NCI-H82 treated with DMSO at 0.1 percent for 48 hours (cell line): ENCODE measurements around the gene SFSWAP.
"Not testable (repeated sequence)": the region's sequence is repeated elsewhere in the genome, so short reads cannot be mapped to it uniquely, and the experiment has no call there.

Experiments used
- DNase-seq: peaks from one replicate; lab custom pipeline; 2025; ENCODE audit not compliant: unreplicated experiment; lab: John Stamatoyannopoulos, UW

Gene SFSWAP

DNA sequence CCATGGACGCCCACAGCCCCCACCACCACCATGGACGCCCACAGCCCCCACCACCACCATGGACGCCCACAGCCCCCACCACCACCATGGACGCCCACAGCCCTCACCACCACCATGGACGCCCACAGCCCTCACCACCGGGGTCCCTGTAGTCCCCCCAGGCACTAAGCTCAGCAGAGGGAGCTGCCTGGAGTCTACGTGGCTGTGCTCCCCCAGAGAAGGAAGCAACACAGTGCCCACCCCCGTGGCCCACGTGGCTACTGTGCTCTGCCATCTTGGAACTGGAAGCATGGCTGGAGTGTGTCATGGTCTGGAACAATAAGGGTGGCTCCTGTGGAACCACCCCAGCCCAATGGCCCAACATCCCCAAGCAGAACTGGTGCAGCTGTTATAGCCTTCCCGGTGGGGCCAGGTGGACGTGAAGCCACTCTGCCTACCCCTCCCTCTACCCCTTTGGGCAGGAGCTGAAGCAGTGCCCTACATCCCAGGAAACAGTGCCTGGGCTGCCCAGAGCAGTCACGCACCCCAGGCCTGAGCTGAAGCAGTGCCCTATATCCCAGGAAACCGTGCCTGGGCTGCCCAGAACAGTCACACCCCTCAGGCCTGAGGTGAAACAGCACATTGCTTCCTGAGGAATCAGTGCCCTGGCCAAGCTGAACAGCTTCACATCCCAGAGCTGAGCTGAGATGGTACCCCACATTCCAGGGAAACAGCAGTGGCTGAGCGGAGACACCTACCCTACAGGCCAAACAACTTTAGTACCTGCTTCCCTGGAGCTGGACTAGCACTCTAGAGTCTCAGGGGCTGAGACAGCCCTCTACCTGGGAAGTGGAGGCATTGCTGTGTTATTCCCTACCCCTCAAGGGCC lies 9.0 kb upstream of the SFSWAP start:
- no peak for DNase-seq

DNA sequence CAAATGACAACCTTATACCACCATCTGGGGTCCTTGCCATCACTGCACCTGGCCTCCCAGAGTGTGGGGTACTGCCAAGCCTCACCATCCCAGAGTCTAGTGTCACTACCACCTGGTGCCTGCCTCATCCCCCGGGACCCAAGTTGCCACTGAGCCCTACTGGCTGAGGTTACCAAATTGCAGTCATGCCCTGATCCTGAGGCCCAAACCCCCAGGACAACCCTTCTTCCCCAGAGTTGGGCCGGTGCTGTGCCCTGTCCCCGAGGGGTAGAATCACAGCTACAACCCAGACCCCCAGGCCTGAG lies 8.4 kb upstream of the SFSWAP start:
- no peak for DNase-seq

DNA sequence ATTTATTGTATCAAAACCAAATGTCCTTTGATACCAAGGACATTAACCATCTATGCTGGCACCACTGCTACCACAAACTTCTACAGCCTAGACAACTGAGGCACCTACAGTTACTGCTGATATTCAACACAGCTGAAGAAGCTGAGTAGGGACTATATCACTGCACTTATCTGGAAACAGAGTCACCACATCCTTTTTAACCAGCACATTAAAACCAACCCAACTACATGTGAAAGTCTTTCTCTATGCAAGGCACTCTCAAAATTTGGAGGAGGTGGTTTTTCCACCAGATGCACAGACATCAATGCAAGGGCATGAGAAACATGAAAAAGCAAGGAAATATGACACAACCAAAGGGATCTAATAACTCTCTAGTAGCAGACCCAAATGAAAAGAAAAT lies 7.7 kb upstream of the SFSWAP start:
- DNase-seq, result no peak

DNA sequence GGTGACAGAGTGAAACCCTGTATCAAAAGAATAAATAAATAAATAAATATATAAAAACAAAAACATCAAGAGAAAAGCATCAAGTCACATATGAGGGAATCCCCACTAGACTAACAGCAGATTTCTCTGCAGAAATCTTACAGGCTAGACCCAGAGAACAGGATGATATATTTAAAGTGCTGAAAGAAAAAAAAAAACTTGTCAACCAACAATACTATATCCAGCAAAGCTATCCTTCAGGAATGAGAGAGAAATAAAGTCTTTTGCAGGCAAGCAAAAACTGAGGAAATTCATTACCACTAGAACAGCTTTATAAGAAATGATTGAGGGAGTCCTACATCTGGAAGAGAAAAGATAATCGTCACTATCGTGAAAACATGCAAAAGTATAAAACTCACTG lies 6.4 kb upstream of the SFSWAP start:
- no peak for DNase-seq

DNA sequence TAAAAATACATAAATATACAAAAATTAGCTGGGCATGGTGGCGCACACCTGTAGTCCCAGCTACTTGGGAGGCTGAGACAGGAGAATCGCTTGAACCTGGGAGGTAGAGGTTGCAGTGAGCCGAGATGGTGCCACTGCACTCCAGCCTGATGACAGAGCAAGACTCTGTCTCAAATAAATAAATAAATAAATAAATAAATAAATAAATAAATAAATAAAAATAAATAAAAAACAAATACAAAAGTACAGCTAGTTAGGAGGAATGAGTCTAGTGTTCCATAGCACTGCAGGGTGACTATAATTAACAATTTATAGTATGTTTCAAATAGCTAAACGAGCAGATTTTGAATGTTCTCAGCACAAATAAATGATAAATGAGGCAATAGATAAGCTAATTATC lies 4.2 kb upstream of the SFSWAP start:
- DNase-seq, result not testable (repeated sequence)

DNA sequence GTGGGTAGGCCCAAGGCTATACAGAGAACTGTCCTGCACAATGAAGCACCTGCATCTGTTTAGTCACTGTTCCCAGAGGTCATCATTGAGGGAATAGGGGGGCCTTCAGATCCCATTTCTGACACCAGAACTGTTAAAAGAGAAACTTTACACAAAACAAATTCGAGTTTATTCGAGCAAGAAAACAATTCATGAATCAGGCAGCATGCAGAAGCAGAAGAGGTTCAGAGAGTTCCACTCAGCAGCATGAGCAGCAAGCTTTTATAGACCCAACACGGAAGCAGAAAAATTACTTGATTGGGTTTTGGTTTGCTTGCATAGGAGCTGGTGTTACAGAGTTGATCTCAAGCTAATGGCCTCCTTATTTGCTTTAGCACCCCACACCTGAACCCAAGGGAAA lies 1.7 kb upstream of the SFSWAP start:
- no peak for DNase-seq

DNA sequence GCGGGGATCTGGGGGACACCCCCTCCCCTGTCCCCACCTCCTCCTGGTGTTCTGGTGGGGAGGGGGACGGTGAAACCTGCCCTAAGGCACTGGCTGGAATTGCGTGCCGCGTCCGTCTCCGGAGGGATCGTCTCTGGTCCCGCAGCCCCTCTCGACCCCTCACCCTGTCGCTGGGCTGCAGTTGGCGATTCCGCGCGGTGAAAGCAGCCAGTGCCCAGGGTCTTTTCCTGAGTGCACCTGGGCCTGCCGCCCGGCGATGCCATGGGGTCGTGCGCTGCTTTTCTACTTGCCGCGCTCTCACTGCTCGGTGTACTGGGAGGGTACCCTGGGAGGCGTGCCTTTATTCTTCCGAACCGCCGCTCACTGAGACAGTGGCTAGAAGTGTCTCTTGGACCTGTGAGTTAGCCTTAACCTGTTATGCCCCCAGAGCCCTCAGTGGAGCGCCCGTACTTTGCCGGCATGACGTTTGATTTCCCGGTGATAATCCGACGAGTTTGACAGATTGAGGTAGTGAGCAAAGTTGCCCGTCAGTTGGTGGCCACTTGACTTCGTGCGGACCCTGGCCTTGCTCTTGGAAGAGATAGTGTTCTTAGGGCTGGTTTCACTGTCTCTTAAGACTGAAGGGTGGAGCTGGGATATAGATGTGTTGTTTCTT lies 788 bp downstream of the SFSWAP start:
- no peak for DNase-seq

DNA sequence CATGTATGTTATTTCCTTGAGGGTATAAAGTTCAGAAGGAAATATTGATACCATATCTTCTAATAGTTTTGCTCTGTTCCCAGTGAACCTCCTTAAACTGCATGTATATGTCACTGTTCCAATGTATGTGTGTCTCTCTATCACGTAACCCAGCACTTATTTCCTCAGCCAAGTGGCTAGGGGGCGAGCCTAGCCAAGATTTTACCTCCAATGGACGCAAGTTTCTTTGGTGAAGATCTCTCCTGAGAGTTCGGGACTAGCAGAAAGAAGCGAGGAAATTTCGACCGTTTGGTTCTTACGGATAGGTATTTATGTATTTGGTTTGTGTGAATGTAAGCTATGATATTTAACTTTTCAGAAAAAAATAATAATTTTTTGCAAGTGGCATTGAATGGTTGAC lies 2.5 kb downstream of the SFSWAP start:
- DNase-seq, result no peak

DNA sequence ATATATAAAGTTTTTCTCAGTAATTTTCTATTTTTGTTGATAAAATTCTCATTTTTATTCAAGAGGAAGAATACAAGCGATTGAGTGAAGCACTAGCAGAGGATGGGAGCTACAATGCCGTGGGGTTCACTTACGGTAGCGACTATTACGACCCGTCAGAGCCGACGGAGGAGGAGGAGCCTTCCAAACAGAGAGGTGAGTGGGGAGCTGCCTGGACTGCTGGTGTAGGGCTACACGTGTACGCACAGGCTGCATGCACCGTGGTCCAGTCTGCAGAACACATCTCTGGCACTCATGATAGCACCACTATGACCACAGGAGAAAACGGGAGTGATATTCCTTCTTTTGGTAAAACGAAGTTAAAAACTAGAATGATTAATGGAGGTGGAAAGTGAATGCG lies 3.9 kb downstream of the SFSWAP start:
- DNase-seq, result no peak

DNA sequence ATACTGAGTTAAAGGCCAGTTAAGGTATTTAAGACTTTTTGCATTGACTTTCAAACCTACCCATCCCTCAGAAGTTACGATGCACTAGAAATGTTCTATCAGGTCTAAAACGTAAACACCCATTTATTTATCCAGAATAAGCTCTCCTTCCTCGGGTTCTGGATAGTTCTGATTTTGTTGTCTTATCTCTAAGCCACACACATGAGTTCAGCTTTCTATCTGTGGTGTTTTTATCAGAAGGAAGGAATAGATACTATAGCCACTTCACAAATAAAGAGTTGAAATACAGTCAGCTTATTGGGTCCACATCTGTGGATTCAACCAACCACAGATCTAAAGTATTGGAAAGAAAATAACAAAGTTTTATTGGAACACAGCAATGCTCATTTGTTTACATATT lies 5.4 kb downstream of the SFSWAP start:
- no peak for DNase-seq

DNA sequence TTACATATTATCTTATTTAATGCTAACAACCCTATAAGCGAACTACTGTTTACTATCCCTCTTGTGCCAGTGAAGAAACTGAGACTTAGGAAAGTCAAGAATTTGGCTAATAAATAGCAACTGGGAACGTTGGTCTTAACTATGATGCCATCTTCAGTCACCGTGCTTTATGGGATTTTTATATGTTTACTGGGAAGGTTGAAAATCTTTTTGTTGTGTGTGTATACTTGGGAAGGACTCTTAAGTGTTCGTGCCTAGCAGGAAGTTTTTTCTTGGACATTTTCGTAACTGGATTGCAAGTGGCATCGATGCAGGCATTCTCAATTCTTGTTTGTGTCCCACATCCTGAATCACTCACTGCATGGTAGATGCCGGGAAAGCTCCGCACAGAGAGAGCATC lies 9.4 kb downstream of the SFSWAP start:
- DNase-seq, result no peak

DNA sequence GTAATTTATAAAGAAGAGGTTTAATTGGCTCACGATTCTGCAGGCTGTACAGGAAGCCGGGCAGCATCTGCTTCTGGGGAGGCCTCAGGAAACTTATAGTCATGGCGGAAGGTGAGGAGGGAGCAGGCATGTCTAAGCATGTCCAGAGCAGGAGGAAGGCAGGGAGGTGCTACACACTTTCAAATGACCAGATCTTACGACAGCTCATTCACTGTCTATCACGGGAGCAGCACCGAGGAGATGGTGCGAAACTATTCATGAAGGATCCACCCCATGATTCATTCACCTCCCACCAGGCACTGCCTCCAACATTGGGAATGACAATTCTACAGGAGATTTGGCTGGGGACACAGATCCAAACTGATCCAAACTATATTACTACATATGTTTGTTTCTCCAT lies 10.0 kb downstream of the SFSWAP start:
- no peak for DNase-seq

DNA sequence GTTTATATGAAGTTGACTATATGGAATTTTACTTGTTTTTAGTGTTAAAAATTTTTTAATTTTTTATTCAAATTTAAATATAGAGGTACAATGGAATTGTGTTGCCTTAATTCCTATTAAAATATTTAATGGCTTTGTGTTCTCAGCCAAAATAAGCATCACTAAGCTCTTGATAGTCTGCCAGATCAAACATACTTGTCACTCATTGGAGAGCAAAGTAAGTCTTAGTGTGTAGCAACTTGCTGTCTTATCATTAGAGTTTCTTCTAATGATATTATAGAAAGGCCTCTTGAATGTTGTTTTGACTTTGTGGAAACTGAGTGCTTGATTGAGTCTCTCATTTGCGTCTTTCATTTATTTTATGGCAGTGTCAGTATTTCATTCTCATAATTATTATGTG lies 10.7 kb downstream of the SFSWAP start:
- no peak for DNase-seq

DNA sequence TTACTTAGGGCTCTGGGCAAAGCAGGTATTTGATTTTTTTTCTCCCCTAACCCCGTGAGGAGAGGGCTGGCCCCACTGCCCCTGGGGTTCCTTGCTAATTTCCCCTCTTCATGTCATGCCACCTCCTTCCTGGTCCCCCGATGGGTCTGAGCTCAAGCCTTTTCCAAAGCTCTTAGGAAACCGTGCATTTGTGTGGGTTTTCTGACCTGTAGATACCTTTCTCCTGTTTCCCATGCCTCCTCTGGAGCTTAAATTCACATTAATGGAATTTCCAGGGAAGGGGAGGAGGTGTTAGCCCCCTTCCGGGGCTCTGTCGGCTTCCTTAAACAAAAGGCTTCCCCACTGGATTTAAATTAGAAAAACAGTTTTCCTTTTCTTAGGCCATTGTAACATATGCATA lies 12.6 kb downstream of the SFSWAP start:
- no peak for DNase-seq

DNA sequence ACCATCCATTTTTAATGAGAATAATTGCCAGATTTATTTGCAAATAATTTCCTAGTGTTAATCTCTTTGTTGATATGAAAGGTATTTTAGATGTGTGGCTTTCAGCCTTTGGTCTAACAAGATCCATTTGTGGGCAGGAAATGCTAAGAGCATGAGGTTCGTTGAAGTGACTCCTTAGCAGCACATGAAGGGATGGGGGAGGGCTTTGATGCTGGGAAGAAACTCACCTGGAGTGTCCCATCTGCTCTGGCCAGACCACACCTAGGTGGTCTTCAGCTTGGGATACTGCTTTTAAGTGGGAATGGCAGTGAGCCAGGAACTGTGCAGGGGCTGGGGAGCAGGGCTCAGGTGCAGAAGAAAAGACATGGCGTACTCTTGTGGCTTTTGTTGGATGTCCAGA lies 13.6 kb downstream of the SFSWAP start:
- no peak for DNase-seq

DNA sequence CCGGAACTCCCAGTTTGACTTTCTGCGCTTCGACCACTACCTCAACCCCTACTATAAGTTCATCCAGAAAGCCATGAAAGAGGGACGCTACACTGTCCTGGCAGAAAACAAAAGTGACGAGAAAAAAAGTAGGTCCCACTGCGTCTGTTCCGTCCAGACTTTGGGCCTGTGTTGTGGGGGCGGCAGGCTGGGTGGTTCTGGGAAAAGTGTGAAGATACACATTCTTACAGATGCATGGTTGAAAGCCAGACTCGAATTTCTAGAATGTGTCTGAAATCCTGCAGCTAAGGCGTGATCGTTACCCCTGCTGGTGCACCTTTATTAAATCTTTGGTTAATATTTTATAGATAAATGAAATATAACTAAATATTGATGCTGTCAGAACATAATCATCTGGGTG lies 14.6 kb downstream of the SFSWAP start:
- DNase-seq, result no peak

DNA sequence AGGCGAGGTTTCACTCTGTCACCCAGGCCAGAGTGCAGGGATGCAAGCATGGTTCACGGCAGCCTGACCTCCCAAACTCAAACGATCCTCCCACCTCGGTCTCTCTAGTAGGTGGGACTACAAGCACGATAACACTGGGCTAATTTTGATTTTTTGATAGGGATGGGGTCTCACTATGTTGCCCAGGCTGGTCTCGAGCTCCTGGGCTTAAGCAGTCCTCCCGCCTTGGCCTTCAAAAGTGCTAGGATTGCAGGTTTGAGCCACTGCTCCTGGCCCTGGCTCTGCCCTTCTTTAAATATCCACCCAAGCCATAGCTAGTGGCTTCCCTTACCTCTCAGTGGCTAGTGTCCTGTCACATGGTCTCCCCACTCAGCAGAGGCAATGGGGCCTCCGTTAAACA lies 17.8 kb downstream of the SFSWAP start:
- no peak for DNase-seq

DNA sequence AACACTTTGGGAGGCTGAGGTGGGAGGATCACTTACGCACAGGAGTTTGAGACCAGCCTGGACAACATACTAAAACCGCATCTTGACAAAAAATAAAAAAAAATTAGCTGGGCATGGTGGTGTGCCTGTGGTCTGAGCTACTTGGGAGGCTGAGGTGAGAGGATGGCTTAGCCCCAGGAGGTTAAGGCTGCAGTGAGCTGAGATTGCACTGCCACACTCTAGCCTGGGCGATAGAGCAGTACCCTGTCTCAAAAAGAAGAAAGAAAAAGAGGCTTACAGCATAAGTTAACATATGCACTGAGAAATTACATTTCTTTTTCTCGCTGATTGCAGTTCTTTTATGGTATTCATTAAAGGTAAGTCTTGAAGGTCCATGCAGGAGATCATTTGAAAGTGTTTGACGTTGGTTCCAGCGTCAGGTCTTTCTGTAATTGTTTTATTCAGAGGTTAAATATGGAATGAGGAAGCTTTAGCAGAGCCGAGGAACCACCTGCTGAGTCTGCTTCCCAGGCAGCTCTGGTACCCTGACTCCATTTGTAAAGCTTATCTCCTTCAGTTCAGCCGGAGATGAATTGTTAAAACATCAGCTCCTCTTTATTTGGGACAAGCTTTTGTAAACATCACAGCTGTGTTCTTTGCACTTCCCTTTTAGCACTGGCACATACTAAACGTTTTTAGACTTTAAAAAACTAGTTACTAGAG lies 18.5 kb downstream of the SFSWAP start:
- DNase-seq, result no peak

DNA sequence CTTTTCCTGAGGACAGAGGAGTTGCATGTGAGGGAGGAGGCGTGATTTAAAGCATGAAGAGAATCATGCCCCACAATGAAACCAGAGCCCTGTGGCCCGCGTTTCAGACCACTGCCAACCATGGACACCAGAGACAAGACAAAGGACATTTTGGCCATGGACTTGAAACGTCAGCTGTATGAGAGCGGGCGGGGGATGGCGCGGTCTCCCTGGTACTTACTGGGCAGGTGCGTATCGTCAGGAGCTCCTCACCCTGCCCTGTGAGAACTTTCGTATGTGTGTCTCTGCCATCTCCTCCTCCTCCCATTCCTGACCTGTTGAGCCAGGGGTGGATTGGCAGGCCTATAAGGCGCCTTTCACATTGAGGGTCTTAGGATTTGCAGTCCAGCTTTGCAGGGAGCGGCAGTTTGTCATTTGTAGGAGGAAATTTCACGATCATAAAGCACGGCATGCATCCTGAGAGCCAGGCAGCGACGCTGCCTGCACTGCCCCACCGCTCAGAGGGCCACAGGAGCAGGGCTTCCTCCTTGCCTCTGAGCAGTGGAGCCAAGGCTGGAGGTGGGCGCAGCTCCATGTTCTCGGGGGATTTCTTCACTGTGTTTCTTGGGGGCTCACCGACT lies 22.2 kb downstream of the SFSWAP start:
- no peak for DNase-seq

DNA sequence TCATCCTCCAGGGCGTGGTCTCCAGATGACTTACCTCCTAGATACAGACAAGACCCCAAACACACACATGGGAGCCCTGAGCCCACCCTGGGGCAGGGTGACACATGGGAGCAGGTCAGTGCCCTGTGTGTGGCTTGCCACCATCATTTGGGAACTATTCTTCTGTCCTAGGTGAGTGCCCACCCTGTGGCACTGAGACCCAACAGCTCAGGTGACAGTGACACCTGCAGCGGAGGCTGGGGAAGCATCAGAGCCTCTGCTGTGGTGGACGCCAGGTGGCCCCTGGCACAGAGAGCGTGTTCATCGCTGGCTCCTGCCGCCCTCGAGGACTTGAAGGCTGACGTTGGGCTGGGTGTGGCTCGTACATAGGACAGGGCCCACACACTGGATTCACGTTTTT lies 23.0 kb downstream of the SFSWAP start:
- no peak for DNase-seq

DNA sequence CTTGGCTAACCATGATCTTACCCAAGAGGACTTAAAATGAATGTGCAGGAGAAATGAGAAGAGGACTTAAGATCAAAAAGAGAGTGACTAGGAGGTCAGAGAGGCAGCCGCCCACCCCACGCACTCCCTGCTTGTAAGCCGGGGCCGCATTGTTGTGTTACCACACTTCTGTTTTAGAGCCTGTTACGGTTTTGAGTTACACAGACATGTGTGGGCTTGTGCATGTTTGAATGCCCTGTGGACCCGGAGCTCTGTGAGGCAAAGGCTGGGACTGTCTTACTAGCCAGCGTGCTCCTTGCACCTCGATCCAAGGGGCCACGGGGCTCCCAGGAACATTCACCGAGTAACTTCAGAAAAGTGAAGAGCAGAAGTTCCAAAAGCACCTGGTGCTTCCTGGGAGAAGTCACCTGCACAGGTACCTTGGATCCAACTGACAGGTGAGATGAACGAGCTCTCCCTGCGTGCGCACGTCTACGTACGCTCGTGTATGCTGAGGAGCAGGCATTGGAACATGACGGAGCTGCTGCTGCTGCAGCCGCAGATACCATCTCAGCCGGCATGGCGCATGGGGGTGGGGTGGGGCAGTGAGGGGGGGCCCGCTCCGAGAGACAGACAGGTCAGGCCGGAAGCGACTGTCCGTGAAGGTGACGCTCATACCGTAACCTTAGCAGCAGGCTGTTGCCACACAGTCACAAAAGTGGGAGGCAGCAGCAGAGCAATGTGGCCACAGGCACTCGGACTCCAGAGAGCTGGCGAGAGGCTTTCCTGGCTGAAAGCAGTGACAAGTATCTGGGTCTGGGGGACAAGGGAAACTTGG lies 23.7 kb downstream of the SFSWAP start:
- no peak for DNase-seq
